Activated CD8-positive, alpha-beta memory T cell treated with anti-CD3 and anti-CD28 coated beads, Interleukin-2, amount 50 U/mL, for 1 hour (primary cell): ENCODE data around the gene MAMLD1.

ENCODE experiments used
- DNase-seq: peaks from one replicate; pipeline ENCODE4 v3.0.0-alpha.2; 2020; ENCODE audit errors: extremely low read depth

MAMLD1 gene

GRCh38 chrX:150530821-150531220 is 167.7 kb downstream of the MAMLD1 start:
- no peak for DNase-seq

DNA sequence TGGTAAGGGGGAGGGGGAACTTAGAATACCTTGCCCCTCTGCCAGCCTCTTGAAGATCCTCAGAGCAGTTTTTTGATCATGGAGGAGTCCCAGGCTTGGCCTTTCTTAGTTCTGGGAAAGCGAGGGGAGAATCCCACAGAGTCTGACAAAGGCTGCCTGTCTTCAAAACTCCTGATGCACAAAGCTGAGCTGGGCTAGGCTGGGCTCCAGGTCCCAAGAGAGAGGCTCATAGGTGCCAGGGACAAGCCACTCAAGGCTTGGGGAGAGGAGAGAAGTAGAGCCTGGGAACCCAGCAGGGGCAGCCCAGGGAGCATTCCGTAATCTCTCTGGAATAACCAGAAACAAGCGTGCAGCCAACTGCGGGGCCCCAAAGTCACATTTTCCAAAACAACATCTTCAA is 168.3 kb downstream of the MAMLD1 start:
- DNase-seq: no peak

DNA sequence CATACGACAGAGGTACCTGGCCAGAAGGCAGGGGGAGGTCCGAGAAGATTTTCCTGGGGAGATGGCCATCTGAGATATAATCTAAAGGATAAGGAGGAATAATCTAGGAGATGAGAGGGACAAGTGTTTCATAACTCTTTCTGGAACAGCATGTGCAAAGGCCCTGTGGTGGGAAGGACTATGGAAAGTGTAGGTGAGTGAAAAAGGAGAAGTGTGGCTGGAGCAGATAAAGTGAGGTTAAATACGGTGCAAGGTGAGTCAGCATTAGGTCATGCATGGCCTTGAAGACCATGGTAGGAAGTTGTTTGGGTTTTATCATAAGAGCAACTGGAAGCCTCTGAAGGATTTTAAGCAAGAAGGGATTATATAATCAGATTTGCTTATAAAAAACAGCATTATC is 170.7 kb downstream of the MAMLD1 start:
- no peak for DNase-seq

- no peak for DNase-seq
Observed at GRCh38 chrX:150536455-150537116, 173.5 kb downstream of the MAMLD1 start.

- no peak for DNase-seq
Observed at GRCh38 chrX:150537851-150538250, 174.7 kb downstream of the MAMLD1 start.

DNA sequence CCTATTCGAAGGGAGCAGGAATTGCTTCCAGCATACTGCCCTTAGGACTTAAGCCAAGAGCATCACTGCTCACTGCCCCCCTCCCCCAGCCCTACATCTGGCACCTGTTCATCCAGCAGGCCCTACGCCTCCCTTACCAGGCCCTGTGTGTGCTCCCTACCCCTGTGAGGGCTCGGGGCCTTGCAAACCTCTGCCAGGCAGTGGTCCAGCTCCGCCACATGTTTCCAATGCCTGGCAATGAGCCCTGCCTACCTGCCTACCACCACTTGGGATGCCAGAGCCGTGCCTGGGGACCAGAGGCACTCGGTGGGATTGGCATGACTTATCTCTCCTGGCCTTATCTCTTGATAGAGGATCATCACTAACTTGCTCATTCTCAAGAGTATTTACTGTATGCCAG is 177.8 kb downstream of the MAMLD1 start:
- DNase-seq: no peak

GRCh38 chrX:150542846-150543229 is 179.7 kb downstream of the MAMLD1 start:
- DNase-seq: no peak

GRCh38 chrX:150543230-150544155 is 180.4 kb downstream of the MAMLD1 start:
- DNase-seq: no peak

GRCh38 chrX:150544222-150544787 is 181.2 kb downstream of the MAMLD1 start:
- DNase-seq: no peak

GRCh38 chrX:150544835-150545770 is 182.0 kb downstream of the MAMLD1 start:
- DNase-seq: no peak

- no peak for DNase-seq
Observed at GRCh38 chrX:150546711-150547153, 183.6 kb downstream of the MAMLD1 start.

DNA sequence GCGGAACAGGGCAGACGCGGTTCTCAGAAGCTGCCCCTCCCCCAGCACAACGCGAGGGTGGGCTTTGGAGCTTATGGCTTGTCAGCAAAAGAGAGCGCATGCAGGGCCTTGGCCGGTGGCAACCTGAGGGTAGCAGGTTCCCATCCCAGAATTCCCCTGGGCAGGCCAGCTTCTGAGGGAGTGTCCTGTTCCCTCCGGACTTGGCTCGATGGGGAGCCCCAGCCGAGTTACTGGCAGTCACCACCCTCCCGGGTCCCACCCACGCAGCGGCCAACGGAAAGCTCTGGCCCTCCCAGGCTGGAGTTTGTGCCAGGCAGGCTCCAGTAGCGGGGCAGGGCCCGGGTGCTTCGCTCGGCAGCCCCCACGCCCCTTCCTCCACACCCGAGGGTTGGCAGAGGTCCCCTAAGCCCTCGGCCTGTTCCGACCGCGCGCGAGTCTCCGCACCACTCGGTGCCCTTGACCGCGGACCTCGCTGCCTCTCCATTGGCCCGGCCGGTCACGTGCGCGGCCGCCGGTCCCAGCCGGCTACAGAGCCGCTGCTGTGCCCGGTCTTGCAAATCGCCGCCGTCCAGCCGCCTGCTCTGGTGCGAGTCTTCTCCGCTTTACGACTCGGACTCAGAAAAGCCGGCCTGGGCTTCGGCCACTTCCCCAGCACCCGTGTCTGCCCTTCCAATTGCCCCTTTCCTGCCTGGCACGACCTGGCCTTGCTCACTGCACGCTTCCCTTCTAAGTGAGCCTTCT is 184.4 kb downstream of the MAMLD1 start:
- no peak for DNase-seq

DNA sequence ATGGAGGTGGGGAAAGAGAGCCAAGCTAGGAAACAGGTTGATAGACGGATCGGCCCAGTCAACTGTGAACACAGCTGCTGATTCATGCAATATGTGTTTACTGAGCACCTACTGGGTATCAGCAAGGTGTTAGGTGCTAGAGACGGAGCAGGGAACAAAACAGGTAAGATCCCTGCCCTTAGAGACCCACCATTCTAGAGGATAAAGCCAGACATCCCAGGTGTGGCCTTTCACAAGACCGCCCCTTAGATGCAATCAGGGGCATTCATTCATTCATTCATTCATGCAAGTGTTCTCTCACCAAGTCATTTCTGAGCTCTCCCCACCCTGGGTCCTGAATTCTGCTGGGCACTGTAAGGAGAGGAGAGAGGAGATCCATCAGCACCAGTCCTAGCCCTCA is 185.1 kb downstream of the MAMLD1 start:
- no peak for DNase-seq

DNA sequence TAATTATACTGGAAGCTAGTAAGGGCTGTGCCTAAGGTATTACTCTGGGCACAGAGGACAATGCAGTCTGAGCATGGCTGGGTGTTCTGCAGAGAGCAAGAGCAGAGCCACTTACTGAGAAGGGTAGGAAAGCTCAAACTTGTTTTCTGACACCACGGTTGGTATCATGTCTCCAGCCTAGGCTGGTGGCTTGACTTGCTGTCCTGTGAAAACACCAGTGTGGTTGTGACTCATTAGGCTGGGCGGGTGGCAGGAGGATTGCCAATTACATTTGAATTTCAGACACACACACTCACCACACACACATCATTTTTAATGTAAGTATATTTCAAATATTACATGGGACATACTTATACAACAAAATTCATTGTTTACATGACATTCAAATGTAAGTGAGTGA is 185.6 kb downstream of the MAMLD1 start:
- DNase-seq: no peak

DNA sequence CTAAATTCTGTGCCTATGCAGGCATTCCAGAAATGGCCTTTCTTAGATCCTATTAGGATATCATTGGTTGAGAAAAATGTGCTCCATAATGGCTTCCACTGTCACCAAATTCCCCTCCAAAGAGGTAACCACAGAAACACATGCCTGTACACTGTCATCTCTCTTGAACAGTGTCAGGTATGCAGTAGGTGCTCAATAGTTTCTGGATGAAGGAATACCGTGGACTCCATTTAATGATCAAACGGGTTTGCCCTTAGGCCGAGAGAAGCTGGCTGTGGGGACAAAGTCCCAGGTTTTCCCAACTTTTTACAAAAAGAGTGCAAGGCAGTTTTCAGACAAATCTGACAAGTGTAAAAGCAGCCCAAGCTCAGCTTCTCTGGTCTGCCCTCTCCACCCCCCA is 188.8 kb downstream of the MAMLD1 start:
- DNase-seq: no peak

DNA sequence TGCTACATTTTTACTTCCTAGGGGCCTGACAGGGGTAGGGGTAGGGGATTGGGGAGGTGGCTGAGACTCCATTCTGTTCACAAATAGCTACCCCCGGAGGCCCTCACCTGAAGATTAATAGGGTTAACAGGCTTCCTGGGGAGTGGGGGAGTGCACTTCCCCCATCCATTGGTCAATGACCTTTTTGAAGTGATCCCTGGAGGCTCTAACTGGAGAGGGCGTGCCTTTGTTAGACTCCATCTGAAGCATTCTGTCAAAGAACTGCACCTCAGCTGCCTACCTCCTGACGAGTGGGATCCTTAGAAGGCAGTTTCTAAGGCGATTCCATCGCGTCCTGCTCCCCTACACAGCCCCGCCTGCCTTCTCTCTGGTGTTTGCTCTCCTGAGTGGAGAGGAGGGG is 195.3 kb downstream of the MAMLD1 start:
- DNase-seq: no peak
